HG03039 (cell line): Measurements from ENCODE around the gene ACTR6.
"Not testable (repeated sequence)": the region's sequence is repeated elsewhere in the genome, so short reads cannot be mapped to it uniquely, and the experiment has no call there.

ENCODE experiments used
- ATAC-seq: cut with Tn5 transposase; IDR thresholded peaks from one replicate; pipeline ENCODE4 v1.9.1; 2021; ENCODE audit warnings: mild to moderate bottlenecking, moderate library complexity; ENCODE audit not compliant: unreplicated experiment

The ACTR6 gene

DNA sequence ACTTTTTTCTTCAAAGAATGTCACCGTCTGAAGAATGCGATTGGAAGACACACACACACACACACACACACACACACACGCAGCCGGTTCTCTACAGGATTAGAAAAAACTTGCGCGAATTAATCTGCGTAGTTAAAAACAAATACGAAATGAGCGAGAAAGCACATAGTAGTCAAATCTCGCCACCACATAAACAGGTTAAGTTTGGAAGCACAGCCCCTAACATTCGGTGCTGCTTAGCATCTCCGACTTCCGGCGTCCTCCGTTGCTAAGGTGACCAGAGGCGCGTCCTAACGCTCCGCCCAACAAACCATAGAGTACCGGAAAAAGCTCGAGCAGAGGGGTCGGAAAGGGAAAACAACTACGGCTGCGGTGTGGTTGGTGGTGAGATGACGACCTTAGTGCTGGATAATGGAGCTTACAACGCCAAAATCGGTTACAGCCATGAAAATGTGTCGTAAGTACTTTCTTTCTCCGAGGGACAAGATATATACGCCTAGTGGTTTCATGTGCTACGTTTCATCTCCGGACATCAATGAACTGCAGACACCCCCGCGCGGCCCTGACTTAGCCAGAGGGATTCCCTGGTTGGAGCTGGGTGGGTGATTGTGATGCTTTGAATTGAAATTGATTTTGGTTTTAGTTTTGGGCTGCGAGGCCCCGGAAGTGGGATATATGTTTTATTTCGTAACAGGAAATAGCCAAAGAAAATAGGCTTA lies at the start of gene ACTR6:
Gene ACTR6, plus strand, starts transcription at position 353 of the 719 bp plus-strand sequence. Its CDS starts 37 bp downstream, at position 390.
- ATAC-seq, result peak; percentile 94

DNA sequence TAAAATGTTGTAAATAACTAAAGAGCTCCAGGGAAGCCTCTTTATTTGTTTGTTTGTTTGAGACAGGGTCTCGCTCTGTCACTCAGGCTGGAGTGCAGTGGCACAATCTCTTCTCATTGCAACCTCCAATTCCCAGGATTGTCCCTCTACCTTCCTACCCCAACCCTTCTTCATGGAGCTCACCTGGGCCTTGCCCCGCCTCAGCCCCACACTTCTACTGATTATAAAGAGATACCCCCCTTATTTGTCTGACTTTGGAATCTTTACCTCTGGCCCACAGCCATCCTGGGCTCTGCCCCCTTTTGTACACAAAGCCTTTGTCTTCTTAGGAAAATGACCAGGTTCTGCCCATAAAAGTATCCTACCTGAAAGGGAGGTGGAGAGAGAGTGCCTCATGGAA lies 48.8 kb upstream of the ACTR6 start:
- no peak for ATAC-seq

DNA sequence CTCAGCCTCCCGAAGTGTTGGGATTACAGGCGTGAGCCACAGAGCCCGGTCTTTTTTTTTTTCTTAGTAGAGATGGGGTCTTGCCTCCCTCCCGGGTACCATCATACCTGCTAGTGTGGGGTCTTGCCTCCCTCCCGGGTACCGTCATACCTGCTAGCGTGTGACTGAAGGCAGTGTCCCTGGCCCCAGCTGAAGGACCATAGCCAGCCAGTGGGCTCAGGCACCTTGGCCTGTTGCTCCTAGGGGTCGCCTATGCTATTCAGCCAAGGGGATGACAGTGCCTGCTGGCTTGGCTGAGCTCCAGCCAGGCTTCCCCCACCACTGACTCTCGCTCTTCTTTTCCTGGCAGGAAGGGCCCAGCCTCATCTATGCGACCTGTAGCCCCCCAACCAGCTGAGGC lies 47.5 kb upstream of the ACTR6 start:
- no peak for ATAC-seq

DNA sequence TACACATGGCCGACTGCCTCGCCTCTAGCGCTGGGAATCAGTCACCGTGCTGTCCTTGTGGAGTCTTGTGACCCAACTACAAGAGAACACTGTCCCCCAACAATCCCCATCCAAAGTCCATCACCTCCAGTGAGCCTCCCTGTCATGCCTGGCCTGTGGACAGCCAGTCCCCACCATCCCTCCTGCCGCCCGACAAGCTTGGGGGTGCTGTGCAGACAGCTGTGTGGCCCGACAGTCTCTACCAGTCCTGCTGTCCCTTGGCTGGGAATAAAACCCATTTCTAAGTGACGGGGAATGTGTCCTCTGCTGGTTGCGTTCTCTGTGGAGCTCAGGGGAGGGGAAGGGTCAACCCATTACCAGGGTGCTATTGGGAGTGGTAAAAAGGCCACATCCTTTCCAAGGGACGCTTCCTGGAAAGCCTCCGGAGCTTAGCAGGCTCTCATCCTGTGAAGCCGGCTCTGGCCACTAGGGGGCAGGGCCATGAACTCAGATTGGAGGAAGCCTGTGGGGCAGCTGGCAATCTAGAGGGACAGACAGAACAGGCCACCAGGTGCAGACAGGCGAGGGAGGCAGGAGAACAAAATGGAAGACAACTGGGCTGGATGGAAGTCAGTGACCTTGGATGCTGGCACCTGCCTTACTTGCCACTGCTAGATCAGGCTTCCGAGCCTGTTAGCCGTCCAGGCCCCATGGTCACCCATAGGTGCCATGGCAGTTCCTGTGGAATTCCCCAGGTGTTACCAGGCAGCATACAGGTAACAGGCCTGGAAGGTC lies 46.0 kb upstream of the ACTR6 start:
- ATAC-seq, result peak; percentile 58

DNA sequence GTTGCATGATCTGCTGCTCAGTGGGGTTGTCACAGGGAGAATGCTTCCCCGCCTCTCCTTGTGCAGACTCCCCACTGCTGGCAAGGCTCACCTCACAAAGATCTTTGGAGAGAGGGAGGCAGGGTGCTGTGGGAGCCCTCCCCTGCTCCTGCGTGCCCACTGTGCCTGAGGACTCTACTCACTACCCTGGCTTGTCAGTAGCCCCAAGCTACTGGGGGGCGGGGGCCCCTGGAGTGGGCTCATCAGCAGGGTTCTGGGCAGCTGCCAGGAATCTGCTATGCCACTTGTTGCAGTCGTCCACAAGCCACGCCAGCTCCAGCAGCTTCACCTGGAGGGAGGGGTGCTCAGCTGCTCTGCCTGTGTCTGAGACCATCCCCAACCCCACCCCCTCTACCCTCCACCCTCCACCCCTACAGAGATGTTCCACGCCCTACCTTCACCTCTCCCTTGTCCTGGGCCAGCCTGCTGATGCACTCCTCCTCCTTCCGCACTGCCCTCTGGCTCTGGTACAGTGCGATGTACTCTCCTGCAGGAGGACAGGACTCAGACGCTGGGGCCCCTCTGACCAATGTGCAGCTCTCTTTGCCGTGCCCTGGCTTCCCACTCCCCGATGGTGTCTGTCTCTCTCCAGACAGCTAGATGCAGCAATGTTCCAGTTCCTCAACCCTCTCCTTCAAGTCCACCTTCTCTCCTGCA lies 43.7 kb upstream of the ACTR6 start:
- no peak for ATAC-seq

DNA sequence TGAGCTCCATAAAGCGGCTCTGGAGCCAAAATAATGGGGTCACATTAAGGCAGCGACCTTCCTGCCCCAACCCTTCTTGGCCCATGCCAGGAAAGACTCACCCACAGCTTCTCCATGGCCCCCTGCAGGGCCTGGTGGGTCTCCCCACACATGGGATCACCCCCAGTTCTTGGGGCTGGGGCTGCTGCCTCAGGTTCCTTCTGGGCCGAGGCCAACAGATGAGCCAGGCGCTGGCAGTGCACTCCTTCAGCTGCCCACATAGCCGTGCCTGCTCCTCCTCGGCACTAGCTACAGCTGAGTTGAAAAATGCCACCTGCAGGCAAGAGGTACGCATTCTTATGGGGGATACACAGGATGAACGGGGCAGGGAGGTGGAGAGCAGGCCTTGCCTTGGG lies 43.2 kb upstream of the ACTR6 start:
- ATAC-seq, result no peak

DNA sequence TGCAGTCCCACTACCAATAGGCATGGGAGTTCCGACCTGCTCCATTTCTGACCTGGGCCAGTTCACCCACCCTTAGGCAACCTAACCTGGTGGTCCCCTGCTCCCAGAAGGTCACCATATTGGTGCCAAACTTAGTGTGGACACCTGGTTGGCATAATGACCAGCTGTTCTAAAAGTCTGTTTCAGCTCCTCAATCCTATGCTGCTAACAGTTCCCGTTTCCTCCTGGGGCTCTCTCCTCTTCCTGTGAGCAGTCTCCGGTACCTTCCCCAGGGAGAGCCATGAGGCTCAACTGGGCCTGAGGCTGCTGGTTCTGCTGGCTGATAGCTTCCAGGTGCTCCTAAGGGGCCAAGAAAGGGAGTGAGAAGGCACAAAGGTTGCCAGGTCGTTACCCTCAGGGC lies 42.1 kb upstream of the ACTR6 start:
- no peak for ATAC-seq

DNA sequence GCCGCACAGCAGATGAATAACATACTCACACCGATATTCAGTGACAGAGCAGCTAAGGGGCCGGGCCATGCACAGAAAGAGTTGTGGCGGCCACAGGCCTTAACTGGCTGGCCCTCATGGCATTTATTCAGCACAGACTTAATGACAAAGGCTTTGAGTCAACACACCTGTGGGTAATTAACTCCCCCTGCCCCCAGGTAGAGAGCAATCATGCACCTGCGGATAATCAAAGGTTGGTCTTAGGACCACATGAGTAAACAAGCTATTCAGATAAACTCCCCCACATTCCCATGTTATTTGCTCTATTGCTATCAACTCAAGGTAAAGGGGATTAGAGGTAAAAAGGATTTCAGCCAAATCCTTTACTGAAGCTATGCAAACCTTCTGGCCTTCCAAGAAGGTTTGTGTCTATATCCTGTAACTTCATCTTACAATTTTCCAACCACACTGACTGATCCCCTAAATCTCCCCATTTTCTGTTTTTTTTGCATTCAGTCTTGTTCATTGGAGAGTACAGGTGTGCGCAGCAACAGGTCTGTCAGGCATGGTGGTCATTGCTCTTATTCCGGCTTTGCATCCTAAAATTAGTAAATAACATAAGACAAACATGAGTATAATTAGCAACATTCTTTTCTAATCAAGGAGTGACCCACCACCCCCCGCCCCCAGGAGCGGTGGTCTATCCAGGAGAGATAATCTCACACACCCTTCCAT lies 41.1 kb upstream of the ACTR6 start:
- no peak for ATAC-seq

DNA sequence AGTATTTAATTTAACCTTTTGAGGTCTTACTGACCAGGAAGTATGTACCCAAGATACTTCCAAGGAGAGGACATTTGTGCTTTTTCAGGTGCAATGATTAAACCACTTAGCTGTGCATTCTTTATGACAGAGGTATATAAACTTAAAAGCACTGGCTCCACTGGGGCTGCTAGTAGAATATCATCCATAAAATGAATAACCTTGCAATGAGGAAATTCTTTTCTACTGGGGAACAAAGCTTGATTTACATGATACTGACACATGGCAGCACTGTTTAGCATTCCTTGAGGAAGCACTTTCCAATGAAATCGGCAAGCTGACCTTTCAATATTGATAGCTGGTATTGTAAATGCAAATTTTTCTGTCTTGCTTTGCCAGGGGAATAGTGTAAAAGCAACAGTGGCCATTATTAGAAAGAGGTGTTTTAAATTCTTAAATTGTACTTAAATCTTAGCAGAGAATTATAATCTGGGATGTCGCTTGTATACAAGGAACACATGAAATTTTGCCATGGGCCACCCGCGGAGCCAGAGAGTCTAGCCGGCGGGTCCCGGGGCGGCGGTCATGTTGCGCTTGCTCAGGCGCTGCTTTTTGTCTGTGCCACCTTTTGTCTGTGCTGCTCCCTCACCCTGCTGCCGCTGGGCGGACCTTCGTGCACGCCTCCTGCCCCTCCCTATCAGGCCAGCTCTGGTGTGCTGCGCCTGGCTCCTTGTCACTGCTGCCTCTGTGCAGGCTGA lies 37.0 kb upstream of the ACTR6 start:
- ATAC-seq, result peak; percentile 98

DNA sequence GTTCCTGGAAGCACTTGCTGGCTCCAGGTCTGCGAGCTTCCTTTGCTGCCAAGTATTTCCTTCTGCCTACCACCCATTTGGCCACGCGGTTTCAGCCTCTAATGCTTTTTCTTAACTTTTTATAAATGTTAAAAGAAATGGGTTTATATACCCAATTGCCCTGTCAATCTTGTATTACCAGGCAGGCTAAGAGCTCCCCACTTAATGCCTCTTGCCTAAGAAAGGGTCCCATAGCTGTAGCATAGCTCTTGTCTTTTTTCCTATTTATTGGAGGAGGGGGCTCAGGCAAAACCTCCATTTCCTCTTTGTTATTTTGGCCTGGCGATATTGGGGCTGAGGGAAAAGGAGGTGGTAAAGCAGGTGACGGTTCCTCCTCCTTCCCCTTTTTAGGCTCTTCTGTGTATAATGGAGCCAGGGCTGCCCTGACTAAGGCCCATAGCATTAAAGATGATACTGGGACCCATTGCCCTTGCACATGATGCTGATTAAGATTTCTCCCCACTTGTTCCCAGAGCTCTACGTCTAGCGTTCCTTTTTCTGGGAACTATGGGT lies 36.4 kb upstream of the ACTR6 start:
- no peak for ATAC-seq

DNA sequence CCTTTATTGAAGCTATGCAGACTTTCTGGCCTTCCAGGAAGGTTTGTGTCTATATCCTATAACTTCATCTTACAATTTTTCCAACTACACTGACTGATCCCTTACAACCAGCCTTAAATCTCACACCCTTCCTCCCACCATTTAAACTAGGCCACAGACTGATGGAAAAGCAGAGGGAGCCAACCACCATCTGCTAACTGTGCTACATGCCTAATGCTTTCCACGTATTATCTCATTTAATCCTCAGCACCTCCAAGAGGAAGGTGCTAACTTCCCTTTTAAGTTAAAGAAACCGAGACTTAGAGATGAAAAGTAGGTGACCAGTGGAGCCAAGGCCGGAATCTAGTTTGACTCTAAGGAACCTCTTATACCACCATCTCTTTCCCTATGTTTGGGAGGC lies 35.3 kb upstream of the ACTR6 start:
- no peak for ATAC-seq

DNA sequence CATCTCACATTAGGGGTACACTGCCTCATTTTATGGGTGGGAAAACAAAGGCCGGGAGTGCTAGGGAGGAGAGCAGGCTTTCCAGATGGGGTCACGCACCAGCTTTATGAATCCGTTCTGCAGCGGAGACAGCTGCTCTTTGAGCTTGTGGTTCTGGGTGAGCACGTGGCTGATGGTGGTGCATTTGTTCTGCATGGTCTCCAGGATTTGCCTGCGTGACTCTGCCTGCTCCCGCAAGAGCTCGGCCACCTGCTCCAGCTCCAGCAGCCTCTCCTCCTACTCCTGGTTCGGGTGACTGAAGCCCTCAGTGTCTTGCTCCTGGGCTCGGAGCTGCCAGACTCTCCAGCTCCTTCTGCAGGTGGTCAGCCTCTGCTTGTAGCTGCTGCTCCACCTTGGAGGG lies 34.4 kb upstream of the ACTR6 start:
- ATAC-seq, result no peak

DNA sequence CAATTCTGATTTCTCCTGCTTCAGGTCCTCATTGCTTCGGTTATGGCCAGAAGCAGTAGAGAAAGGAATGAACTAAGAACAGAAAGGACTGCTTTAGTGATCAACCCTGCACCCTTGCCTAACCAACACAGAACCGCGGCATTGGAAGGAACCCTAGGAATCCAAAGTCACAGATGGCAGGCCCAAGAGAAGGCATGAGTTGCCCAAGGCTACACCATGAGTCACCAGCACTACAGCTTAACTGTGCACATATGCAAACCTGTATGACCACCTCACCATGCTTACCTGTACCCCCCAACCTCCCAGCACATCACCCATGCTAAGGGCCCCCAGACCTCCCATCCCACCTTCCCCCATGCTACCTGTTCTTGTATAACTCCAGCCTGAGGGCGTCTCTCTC lies 32.1 kb upstream of the ACTR6 start:
- ATAC-seq, result no peak

DNA sequence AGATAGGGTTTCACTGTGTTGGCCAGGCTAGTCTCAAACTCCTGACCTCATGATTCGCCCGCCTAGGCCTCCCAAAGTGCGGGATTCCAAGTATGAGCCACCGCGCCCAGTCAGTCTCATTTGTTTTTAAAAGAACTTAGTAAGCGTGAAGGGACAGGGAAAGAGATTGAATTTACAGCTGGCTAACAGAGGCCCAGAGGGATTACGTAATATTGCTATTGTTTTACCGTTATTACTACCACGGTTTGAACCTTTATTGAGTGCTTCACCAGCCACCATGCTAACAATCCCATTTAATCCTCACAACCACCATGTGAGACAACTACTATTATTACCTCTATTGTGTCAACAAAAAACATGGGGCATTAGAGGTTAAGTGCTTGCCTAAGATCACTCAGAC lies 31.3 kb upstream of the ACTR6 start:
- ATAC-seq, result no peak

DNA sequence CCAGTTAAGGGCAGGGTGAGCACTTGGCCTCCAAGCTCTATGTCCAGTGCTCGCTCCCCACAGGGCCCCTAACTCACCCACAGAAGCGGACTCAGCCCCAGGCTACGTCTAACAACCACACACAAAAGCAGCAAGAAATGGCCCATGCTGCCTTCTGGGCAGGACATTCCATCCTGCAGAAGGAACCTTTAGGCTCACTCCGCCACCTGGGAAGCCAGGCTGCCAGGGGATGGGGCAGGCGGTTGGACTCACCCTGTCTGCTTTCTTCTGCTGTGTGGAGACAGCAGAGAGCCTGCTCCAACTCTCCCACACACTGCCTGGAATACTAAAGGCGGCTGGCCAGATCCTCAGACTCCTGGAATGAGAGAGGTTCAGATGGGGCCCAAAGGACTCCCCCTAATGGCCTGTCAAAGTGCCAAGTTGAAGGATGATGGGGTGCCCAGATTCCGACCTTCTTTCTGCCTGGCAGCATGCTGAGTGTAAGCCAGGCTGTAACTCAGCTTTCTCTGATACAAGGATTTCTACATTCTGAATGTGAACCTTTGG lies 30.2 kb upstream of the ACTR6 start:
- no peak for ATAC-seq

DNA sequence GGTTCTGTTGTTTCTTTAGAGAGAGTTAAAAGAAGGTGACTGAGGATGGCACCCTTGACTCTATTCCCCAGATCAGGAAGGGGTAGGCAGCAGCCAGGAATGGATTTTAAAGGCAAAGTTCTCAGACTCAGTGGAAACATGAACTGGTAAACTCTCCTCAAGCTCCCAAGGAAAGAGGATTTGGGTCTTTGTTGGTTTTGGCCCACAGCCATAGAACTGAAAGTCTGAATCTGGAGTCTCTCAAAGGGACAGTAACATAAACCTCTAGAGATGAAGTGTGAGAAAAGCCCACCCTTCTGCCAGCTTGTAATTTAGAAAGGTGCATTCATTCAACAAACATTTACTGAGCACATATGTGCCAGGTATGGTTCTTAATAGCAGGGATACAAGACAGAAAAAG lies 29.4 kb upstream of the ACTR6 start:
- ATAC-seq, result no peak

DNA sequence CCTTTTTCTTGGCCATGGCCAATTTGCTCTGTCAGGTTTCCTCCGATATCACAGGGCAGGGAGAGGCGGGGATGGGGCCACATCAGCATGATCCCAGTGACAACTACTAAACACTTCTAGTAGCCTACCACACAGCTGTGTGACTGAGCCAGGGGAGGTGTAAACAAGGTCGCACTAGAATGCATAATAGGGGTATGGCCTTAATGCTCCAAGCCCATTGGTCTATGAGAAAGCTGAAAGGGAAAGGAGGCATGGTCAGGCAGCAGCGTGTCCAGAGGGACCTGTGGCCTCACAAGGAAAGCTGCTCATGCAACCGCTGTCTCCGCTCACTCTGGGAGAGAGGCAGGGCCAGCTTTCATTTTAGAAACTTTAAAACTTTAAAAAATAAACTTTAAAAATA lies 27.5 kb upstream of the ACTR6 start:
- ATAC-seq, result no peak

DNA sequence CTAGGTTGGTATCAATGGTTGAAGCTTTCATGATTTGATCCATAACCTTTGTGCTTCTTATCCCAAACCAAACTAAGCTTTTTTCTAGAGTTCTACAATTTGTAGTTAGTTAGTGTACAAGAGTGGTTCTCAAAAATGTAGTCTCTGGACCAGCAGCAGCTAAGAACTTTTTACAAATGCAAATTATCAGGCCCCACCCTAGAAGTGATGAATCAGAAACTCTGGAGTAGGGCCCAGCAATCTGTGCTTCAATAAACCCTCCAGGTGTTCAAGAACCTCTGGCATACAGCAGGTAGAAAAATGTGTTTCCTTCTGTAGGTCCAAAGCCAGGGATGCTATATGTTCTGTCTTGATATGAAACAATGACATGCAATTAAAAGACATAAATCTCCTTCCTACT lies 26.1 kb upstream of the ACTR6 start:
- no peak for ATAC-seq

DNA sequence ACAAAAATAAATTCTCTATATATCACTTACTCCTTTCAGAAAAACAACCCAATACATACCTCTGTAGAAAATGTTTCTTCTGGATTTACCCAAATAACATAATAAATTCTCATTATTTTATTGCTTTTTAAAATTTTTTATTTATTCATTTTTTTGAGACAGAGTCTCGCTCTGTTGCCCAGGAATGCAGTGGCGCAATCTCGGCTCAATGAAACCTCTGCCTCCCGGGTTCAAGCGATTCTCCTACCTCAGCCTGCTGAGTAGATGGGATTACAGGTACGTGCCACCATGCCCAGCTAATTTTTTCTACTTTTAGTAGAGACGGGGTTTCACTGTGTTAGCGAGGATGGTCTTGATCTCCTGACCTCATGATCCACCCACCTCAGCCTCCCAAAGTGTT lies 24.1 kb upstream of the ACTR6 start:
- not testable (repeated sequence) for ATAC-seq

DNA sequence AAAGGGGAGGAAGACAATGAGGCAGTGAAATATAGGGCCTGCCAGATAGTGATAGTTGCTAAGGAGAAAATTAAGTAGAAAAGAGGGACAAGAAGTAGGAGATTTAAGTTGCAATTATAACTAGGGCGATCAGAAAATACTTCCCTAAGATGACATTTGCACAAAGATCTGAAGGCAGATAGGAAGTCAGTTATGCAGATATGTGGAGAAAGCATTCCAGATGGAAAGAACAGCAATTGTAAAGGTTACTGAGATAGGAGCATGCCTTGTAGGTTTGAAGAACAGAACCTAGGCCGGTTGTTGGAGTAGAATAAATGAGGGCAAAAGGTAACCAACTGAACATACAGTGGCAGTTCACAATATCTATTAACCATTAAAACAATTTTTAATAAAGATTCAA lies 21.4 kb upstream of the ACTR6 start:
- ATAC-seq, result no peak
